ENCODE results near the gene PEX5L.

- TF ChIP-seq CTCF (IDR thresholded peaks at IDR 0.05; ENCODE audit: low read depth, low read length) (no peak), EZH2phosphoT487 (IDR thresholded peaks at IDR 0.05; ENCODE audit: low read depth) (no peak)
Observed at GRCh38 chr3:179775416-179776122, 261.2 kb downstream of the PEX5L start.

Data from OCI-LY3 (cell line).